ENCODE measurements around the gene PRKAR1B. TPM values are rescaled to one million over a fixed set of nuclear protein-coding genes. Genes with fewer than 3 reads are reported as not detected.

PRKAR1B gene
- total RNA-seq, 4 donors from 2014 or later = 3.8 to 11.6 (median 6.3) TPM

GRCh38 chr7:504221-505111 lies 222.6 kb downstream of the PRKAR1B start:
- TF ChIP-seq CTCF (IDR thresholded peaks at IDR 0.05; ENCODE audit: low read depth) = no peak

- TF ChIP-seq CTCF (IDR thresholded peaks at IDR 0.05; ENCODE audit: low read depth) = no peak
Measured at GRCh38 chr7:503575-504111, 223.4 kb downstream of the PRKAR1B start.

GRCh38 chr7:502296-502695 lies 224.8 kb downstream of the PRKAR1B start:
- no peak for TF ChIP-seq CTCF (IDR thresholded peaks at IDR 0.05; ENCODE audit: low read depth)

GRCh38 chr7:501526-501925 lies 225.6 kb downstream of the PRKAR1B start:
- no peak for TF ChIP-seq CTCF (IDR thresholded peaks at IDR 0.05; ENCODE audit: low read depth)

GRCh38 chr7:500521-501420 lies 226.3 kb downstream of the PRKAR1B start:
- no peak for TF ChIP-seq CTCF (IDR thresholded peaks at IDR 0.05; ENCODE audit: low read depth)

GRCh38 chr7:499853-500485 lies 227.1 kb downstream of the PRKAR1B start:
- TF ChIP-seq CTCF (IDR thresholded peaks at IDR 0.05; ENCODE audit: low read depth) = no peak

Other genes starting within 250 kb of the PRKAR1B start
- 1 to 10 TPM; 3.6 to 6.6 (median 4.9) TPM for gene PDGFA, start 207.4 kb downstream of the PRKAR1B start, total RNA-seq
- 10 to 100 TPM; 11.2 to 19.4 (median 12.8) TPM for gene DNAAF5, start 582 bp downstream of the PRKAR1B start, total RNA-seq
- 100 to 1,000 TPM; 103 to 239 (median 166) TPM for gene SUN1, start 105.2 kb upstream of the PRKAR1B start, total RNA-seq
- 10 to 100 TPM; 16.3 to 35.0 (median 17.9) TPM for gene GET4, start 149.3 kb upstream of the PRKAR1B start, total RNA-seq
- gene ADAP1, start 227.4 kb upstream of the PRKAR1B start, total RNA-seq = 10 to 100 TPM in 3 of 4 donors, 1 to 10 TPM in 1; 8.9 to 12.4 (median 10.2) TPM
- gene COX19, start 248.3 kb upstream of the PRKAR1B start, total RNA-seq = 10 to 100 TPM; 13.9 to 18.3 (median 14.9) TPM

Measured in subcutaneous adipose tissue (tissue), 4 donors.